MCF 10A (cell line): Measurements from ENCODE around the gene UHRF1. TPM values are rescaled to one million over a fixed set of nuclear protein-coding genes. Genes with fewer than 3 reads are reported as not detected.

Source experiments
- BruUV-seq: library from RNA; stranded (reverse); fragments of 400-500 nt; replicated peaks from 2 replicates; lab custom pipeline; 2021; lab: Mats Ljungman, UMichigan
- CTCF ChIA-PET: fragments of 300-600 bp; sonication (Branson Sonifier 250); formaldehyde crosslinking; extraction: SDS; loops from one replicate; lab custom pipeline; 2021; ENCODE audit warnings: antibody characterized with exemption, inconsistent platforms; lab: Yijun Ruan, JAX
- POLR2A ChIA-PET: fragments of 300-600, 350-650 bp; sonication (Branson Sonifier 250); formaldehyde crosslinking; extraction: SDS; loops from one replicate; lab custom pipeline; 2020; ENCODE audit warnings: antibody characterized with exemption, inconsistent platforms; lab: Yijun Ruan, JAX
- DNase-seq: peaks from one replicate; pipeline ENCODE4 v3.0.0-alpha.2; 2018; ENCODE audit not compliant: unreplicated experiment
- H3K27ac Mint-ChIP-seq: one replicate; pipeline ENCODE4 v1.8.0; 2022; ENCODE audit warnings: mild to moderate bottlenecking, low read depth, mixed read lengths; ENCODE audit not compliant: unreplicated experiment
- H3K27me3 Mint-ChIP-seq: one replicate; pipeline ENCODE4 v1.8.0; 2022; ENCODE audit warnings: mixed read lengths; ENCODE audit not compliant: insufficient read depth, unreplicated experiment
- H3K36me3 Mint-ChIP-seq: one replicate; pipeline ENCODE4 v1.8.0; 2022; ENCODE audit warnings: mild to moderate bottlenecking, moderate library complexity, mixed read lengths; ENCODE audit not compliant: insufficient read depth, unreplicated experiment
- H3K4me1 Mint-ChIP-seq: one replicate; pipeline ENCODE4 v1.8.0; 2022; ENCODE audit warnings: mixed read lengths; ENCODE audit not compliant: insufficient read depth, unreplicated experiment
- H3K4me3 Mint-ChIP-seq: one replicate; pipeline ENCODE4 v1.8.0; 2022; ENCODE audit warnings: mild to moderate bottlenecking, moderate library complexity, mixed read lengths; ENCODE audit not compliant: unreplicated experiment
- H3K9me3 Mint-ChIP-seq: one replicate; pipeline ENCODE4 v1.8.0; 2022; ENCODE audit warnings: mixed read lengths; ENCODE audit not compliant: unreplicated experiment
- CTCF ChIP-seq: fragments of 200-600 bp; IDR thresholded peaks from one replicate; pipeline ENCODE4 v1.8.0; 2022; ENCODE audit warnings: antibody characterized with exemption, mild to moderate bottlenecking; ENCODE audit not compliant: unreplicated experiment
- intact Hi-C: fragments of 100-400 bp; cut with micrococcal nuclease; formaldehyde crosslinking; loops from 2 replicates; pipeline ENCODE4 v1.14.1; 2022
- total RNA-seq: library from RNA; stranded (reverse); gene quantifications from 2 replicates; pipeline ENCODE4 v1.2.3, GENCODE V29; 2022

The UHRF1 gene
- total RNA-seq, 1 experiment from 2014 or later = 16.0 TPM

- Mint-ChIP-seq H3K36me3 (peaks cover 64% of the 10 kb centered on the region), H3K9me3 (no peaks in the 10 kb centered on the region), H3K4me1 (no peaks in the 10 kb centered on the region), H3K27me3 (no peaks in the 10 kb centered on the region), H3K4me3 (no peak overlapping the region), H3K27ac (no peak overlapping the region)
- DNase-seq = no peak
- POLR2A ChIA-PET = no interaction called here
- no TSS peak for BruUV-seq
- TF ChIP-seq CTCF = no peak
- CTCF ChIA-PET = no interaction called here
- intact Hi-C loops = no loop called here
These were observed 46.0 kb downstream of the UHRF1 start for GRCh38 chr19:4955274-4955673.

- intact Hi-C loops = no loop called here
- H3K9me3 Mint-ChIP-seq = no peaks in the 10 kb centered on the region
- no TSS peak for BruUV-seq
- DNase-seq = no peak
- H3K4me3 Mint-ChIP-seq = no peak overlapping the region
- no peak for TF ChIP-seq CTCF
- peaks cover 45% of the 10 kb centered on the region for H3K36me3 Mint-ChIP-seq
- POLR2A ChIA-PET = no interaction called here
- no peaks in the 10 kb centered on the region for H3K27me3 Mint-ChIP-seq
- H3K27ac Mint-ChIP-seq = no peak overlapping the region
- CTCF ChIA-PET = interaction anchor here (0.9 kb wide), 1 partner anchor 73 kb away, joined by 4 read pairs; no protein-coding TSS in a partner anchor
- no peaks in the 10 kb centered on the region for H3K4me1 Mint-ChIP-seq
These were observed 48.7 kb downstream of the UHRF1 start for GRCh38 chr19:4957981-4958380.

GRCh38 chr19:4962085-4962619 lies 52.9 kb downstream of the UHRF1 start:
- DNase-seq = no peak
- peaks cover 18% of the 10 kb centered on the region for H3K36me3 Mint-ChIP-seq
- ChIA-PET POLR2A (no interaction called here), CTCF (interaction anchor here (0.6 to 1.0 kb wide), 3 partner anchors 20 to 110 kb away, joined by 3 read pairs; no protein-coding TSS in a partner anchor)
- no peaks in the 10 kb centered on the region for H3K4me1 Mint-ChIP-seq
- H3K9me3 Mint-ChIP-seq = no peaks in the 10 kb centered on the region
- H3K27me3 Mint-ChIP-seq = no peaks in the 10 kb centered on the region
- H3K4me3 Mint-ChIP-seq = no peak overlapping the region
- intact Hi-C loops = no loop called here
- H3K27ac Mint-ChIP-seq = no peak overlapping the region
- no peak for TF ChIP-seq CTCF
- BruUV-seq = no TSS peak

- no TSS peak for BruUV-seq
- no peak for DNase-seq
- intact Hi-C loops = no loop called here
- no peak for TF ChIP-seq CTCF
- no peaks in the 10 kb centered on the region for H3K27me3 Mint-ChIP-seq
- H3K4me3 Mint-ChIP-seq = no peak overlapping the region
- H3K27ac Mint-ChIP-seq = no peak overlapping the region
- H3K9me3 Mint-ChIP-seq = no peaks in the 10 kb centered on the region
- POLR2A ChIA-PET = interaction anchor here (1.0 kb wide), 1 partner anchor 53 kb away, joined by 3 read pairs; no protein-coding TSS in a partner anchor
- CTCF ChIA-PET = interaction anchor here (0.9 to 1.3 kb wide), 3 partner anchors 53 to 232 kb away, joined by 3 to 4 read pairs (median 3); no protein-coding TSS in a partner anchor
- peaks cover 9% of the 10 kb centered on the region for H3K4me1 Mint-ChIP-seq
- peaks cover 22% of the 10 kb centered on the region for H3K36me3 Mint-ChIP-seq
These were observed 55.8 kb downstream of the UHRF1 start for GRCh38 chr19:4965061-4965460.
